ENCODE data around the gene FGF12.

The FGF12 gene

GRCh38 chr3:192170659-192171058, 556.7 kb downstream of the FGF12 start:
- Histone ChIP-seq H3K4me1 (ENCODE audit: control insufficient read depth, insufficient read depth, low read length) (no peaks in the 10 kb centered on the region), H3K4me2 (ENCODE audit: low read length) (no peak overlapping the region), H3K36me3 (ENCODE audit: insufficient read depth, low read length) (no peaks in the 10 kb centered on the region), H3K9ac (ENCODE audit: low read depth, low read length) (no peak overlapping the region), H3K27me3 (ENCODE audit: control insufficient read depth, insufficient read depth, low read length) (no peaks in the 10 kb centered on the region), H3K9me3 (replicated peaks; ENCODE audit: low read length) (no peaks in the 10 kb centered on the region), H3K4me3 (ENCODE audit: low read length) (no peak overlapping the region)

- no peaks in the 10 kb centered on the region for H3K36me3 ChIP-seq (ENCODE audit: insufficient read depth, low read length)
- H3K4me2 ChIP-seq (ENCODE audit: low read length) = no peak overlapping the region
- H3K4me3 ChIP-seq (ENCODE audit: low read length) = no peak overlapping the region
- H3K4me1 ChIP-seq (ENCODE audit: control insufficient read depth, insufficient read depth, low read length) = no peaks in the 10 kb centered on the region
- no peaks in the 10 kb centered on the region for H3K9me3 ChIP-seq (replicated peaks; ENCODE audit: low read length)
- no peaks in the 10 kb centered on the region for H3K27me3 ChIP-seq (ENCODE audit: control insufficient read depth, insufficient read depth, low read length)
- no peak overlapping the region for H3K9ac ChIP-seq (ENCODE audit: low read depth, low read length)
Measured at GRCh38 chr3:192170031-192170430, 557.3 kb downstream of the FGF12 start.

- no peaks in the 10 kb centered on the region for H3K36me3 ChIP-seq (ENCODE audit: insufficient read depth, low read length)
- H3K27me3 ChIP-seq (ENCODE audit: control insufficient read depth, insufficient read depth, low read length) = no peaks in the 10 kb centered on the region
- H3K9ac ChIP-seq (ENCODE audit: low read depth, low read length) = no peak overlapping the region
- no peak overlapping the region for H3K4me2 ChIP-seq (ENCODE audit: low read length)
- no peaks in the 10 kb centered on the region for H3K9me3 ChIP-seq (replicated peaks; ENCODE audit: low read length)
- no peak overlapping the region for H3K4me3 ChIP-seq (ENCODE audit: low read length)
- H3K4me1 ChIP-seq (ENCODE audit: control insufficient read depth, insufficient read depth, low read length) = no peaks in the 10 kb centered on the region
Measured at GRCh38 chr3:192169332-192169915, 557.9 kb downstream of the FGF12 start.

GRCh38 chr3:192168202-192168601, 559.1 kb downstream of the FGF12 start:
- Histone ChIP-seq H3K4me3 (ENCODE audit: low read length) (no peak overlapping the region), H3K36me3 (ENCODE audit: insufficient read depth, low read length) (no peaks in the 10 kb centered on the region), H3K4me1 (ENCODE audit: control insufficient read depth, insufficient read depth, low read length) (no peaks in the 10 kb centered on the region), H3K27me3 (ENCODE audit: control insufficient read depth, insufficient read depth, low read length) (no peaks in the 10 kb centered on the region), H3K4me2 (ENCODE audit: low read length) (no peak overlapping the region), H3K9ac (ENCODE audit: low read depth, low read length) (no peak overlapping the region), H3K9me3 (replicated peaks; ENCODE audit: low read length) (no peaks in the 10 kb centered on the region)

- Histone ChIP-seq H3K9me3 (replicated peaks; ENCODE audit: low read length) (no peaks in the 10 kb centered on the region), H3K36me3 (ENCODE audit: insufficient read depth, low read length) (no peaks in the 10 kb centered on the region), H3K4me2 (ENCODE audit: low read length) (no peak overlapping the region), H3K4me3 (ENCODE audit: low read length) (no peak overlapping the region), H3K9ac (ENCODE audit: low read depth, low read length) (no peak overlapping the region), H3K27me3 (ENCODE audit: control insufficient read depth, insufficient read depth, low read length) (no peaks in the 10 kb centered on the region), H3K4me1 (ENCODE audit: control insufficient read depth, insufficient read depth, low read length) (no peaks in the 10 kb centered on the region)
Measured at GRCh38 chr3:192165552-192165951, 561.8 kb downstream of the FGF12 start.

- Histone ChIP-seq H3K27me3 (ENCODE audit: control insufficient read depth, insufficient read depth, low read length) (no peaks in the 10 kb centered on the region), H3K4me2 (ENCODE audit: low read length) (no peak overlapping the region), H3K36me3 (ENCODE audit: insufficient read depth, low read length) (no peaks in the 10 kb centered on the region), H3K9me3 (replicated peaks; ENCODE audit: low read length) (no peaks in the 10 kb centered on the region), H3K4me3 (ENCODE audit: low read length) (no peak overlapping the region), H3K4me1 (ENCODE audit: control insufficient read depth, insufficient read depth, low read length) (no peaks in the 10 kb centered on the region), H3K9ac (ENCODE audit: low read depth, low read length) (no peak overlapping the region)
Measured at GRCh38 chr3:192161661-192162060, 565.7 kb downstream of the FGF12 start.

- Histone ChIP-seq H3K27me3 (ENCODE audit: control insufficient read depth, insufficient read depth, low read length) (peaks cover 3% of the 10 kb centered on the region), H3K4me2 (ENCODE audit: low read length) (no peak overlapping the region), H3K9ac (ENCODE audit: low read depth, low read length) (no peak overlapping the region), H3K36me3 (ENCODE audit: insufficient read depth, low read length) (no peaks in the 10 kb centered on the region), H3K4me3 (ENCODE audit: low read length) (no peak overlapping the region), H3K4me1 (ENCODE audit: control insufficient read depth, insufficient read depth, low read length) (no peaks in the 10 kb centered on the region), H3K9me3 (replicated peaks; ENCODE audit: low read length) (no peaks in the 10 kb centered on the region)
Measured at GRCh38 chr3:192156382-192156781, 571.0 kb downstream of the FGF12 start.

GRCh38 chr3:192155194-192155593, 572.1 kb downstream of the FGF12 start:
- Histone ChIP-seq H3K36me3 (ENCODE audit: insufficient read depth, low read length) (no peaks in the 10 kb centered on the region), H3K9ac (ENCODE audit: low read depth, low read length) (no peak overlapping the region), H3K4me3 (ENCODE audit: low read length) (no peak overlapping the region), H3K9me3 (replicated peaks; ENCODE audit: low read length) (no peaks in the 10 kb centered on the region), H3K4me2 (ENCODE audit: low read length) (no peak overlapping the region), H3K4me1 (ENCODE audit: control insufficient read depth, insufficient read depth, low read length) (no peaks in the 10 kb centered on the region), H3K27me3 (ENCODE audit: control insufficient read depth, insufficient read depth, low read length) (peaks cover 3% of the 10 kb centered on the region)

GRCh38 chr3:192133271-192133670, 594.1 kb downstream of the FGF12 start:
- Histone ChIP-seq H3K4me2 (ENCODE audit: low read length) (no peak overlapping the region), H3K4me3 (ENCODE audit: low read length) (no peak overlapping the region)

GRCh38 chr3:192130534-192131132, 596.7 kb downstream of the FGF12 start:
- Histone ChIP-seq H3K9me3 (replicated peaks; ENCODE audit: low read length) (no peaks in the 10 kb centered on the region), H3K9ac (ENCODE audit: low read depth, low read length) (no peak overlapping the region), H3K27me3 (ENCODE audit: control insufficient read depth, insufficient read depth, low read length) (no peaks in the 10 kb centered on the region), H3K4me1 (ENCODE audit: control insufficient read depth, insufficient read depth, low read length) (no peaks in the 10 kb centered on the region), H3K4me3 (ENCODE audit: low read length) (no peak overlapping the region), H3K4me2 (ENCODE audit: low read length) (no peak overlapping the region), H3K36me3 (ENCODE audit: insufficient read depth, low read length) (no peaks in the 10 kb centered on the region)

More at GRCh38 chr3:192133271-192133670, 594.1 kb downstream of the FGF12 start:
- no peaks in the 10 kb centered on the region for H3K4me1 ChIP-seq (ENCODE audit: control insufficient read depth, insufficient read depth, low read length)
- no peaks in the 10 kb centered on the region for H3K9me3 ChIP-seq (replicated peaks; ENCODE audit: low read length)
- no peaks in the 10 kb centered on the region for H3K27me3 ChIP-seq (ENCODE audit: control insufficient read depth, insufficient read depth, low read length)
- H3K36me3 ChIP-seq (ENCODE audit: insufficient read depth, low read length) = no peaks in the 10 kb centered on the region
- H3K9ac ChIP-seq (ENCODE audit: low read depth, low read length) = no peak overlapping the region

GRCh38 chr3:192129586-192129985, 597.8 kb downstream of the FGF12 start:
- H3K9me3 ChIP-seq (replicated peaks; ENCODE audit: low read length) = no peaks in the 10 kb centered on the region
- no peak overlapping the region for H3K9ac ChIP-seq (ENCODE audit: low read depth, low read length)
- H3K27me3 ChIP-seq (ENCODE audit: control insufficient read depth, insufficient read depth, low read length) = no peaks in the 10 kb centered on the region
- H3K4me2 ChIP-seq (ENCODE audit: low read length) = no peak overlapping the region
- no peaks in the 10 kb centered on the region for H3K36me3 ChIP-seq (ENCODE audit: insufficient read depth, low read length)
- H3K4me3 ChIP-seq (ENCODE audit: low read length) = no peak overlapping the region
- no peaks in the 10 kb centered on the region for H3K4me1 ChIP-seq (ENCODE audit: control insufficient read depth, insufficient read depth, low read length)

- no peak overlapping the region for H3K4me2 ChIP-seq (ENCODE audit: low read length)
- H3K4me3 ChIP-seq (ENCODE audit: low read length) = no peak overlapping the region
- H3K9ac ChIP-seq (ENCODE audit: low read depth, low read length) = no peak overlapping the region
- H3K9me3 ChIP-seq (replicated peaks; ENCODE audit: low read length) = no peaks in the 10 kb centered on the region
- no peaks in the 10 kb centered on the region for H3K4me1 ChIP-seq (ENCODE audit: control insufficient read depth, insufficient read depth, low read length)
- H3K27me3 ChIP-seq (ENCODE audit: control insufficient read depth, insufficient read depth, low read length) = no peaks in the 10 kb centered on the region
- no peaks in the 10 kb centered on the region for H3K36me3 ChIP-seq (ENCODE audit: insufficient read depth, low read length)
Measured at GRCh38 chr3:192128922-192129321, 598.4 kb downstream of the FGF12 start.
